ENCODE data around the gene LY9. TPM values are rescaled to one million over a fixed set of nuclear protein-coding genes. Genes with fewer than 3 reads are reported as not detected.

Gene LY9
- total RNA-seq, 2 donors from 2014 or later: not detected

- H3K4me1 Mint-ChIP-seq: no peaks in the 10 kb centered on the region
- Histone ChIP-seq H3K36me3 (ENCODE audit: control insufficient read depth, insufficient read depth, low read length) (no peaks in the 10 kb centered on the region), H3K4me3 (ENCODE audit: low read length) (no peak overlapping the region), H3K4me1 (ENCODE audit: control insufficient read depth, insufficient read depth, low read length) (no peaks in the 10 kb centered on the region), H3K27me3 (ENCODE audit: control insufficient read depth, insufficient read depth, low read length, poor library complexity, severe bottlenecking) (no peaks in the 10 kb centered on the region), H3K9ac (ENCODE audit: extremely low read depth, low read length, poor library complexity, severe bottlenecking) (no peak overlapping the region), H3K27ac (ENCODE audit: low read depth, low read length) (no peak overlapping the region), H3K9me3 (ENCODE audit: control insufficient read depth, low read length) (peaks cover 8% of the 10 kb centered on the region)
- no peaks in the 10 kb centered on the region for H3K36me3 Mint-ChIP-seq (ENCODE audit: low read depth)
- 57 to 92% methylated on average over 2 to 3 of the region's 3 CpGs for WGBS, 2 experiments (ENCODE audit: insufficient coverage in 1 of 2, insufficient read length in 1 of 2)
- TF ChIP-seq CTCF (conservative IDR thresholded peaks at IDR 0.05): no peak
- no peak overlapping the region for H3K27ac Mint-ChIP-seq
- no peaks in the 10 kb centered on the region for H3K27me3 Mint-ChIP-seq (ENCODE audit: insufficient read depth)
- H3K9me3 Mint-ChIP-seq: no peaks in the 10 kb centered on the region
- no peak for DNase-seq
- no peak overlapping the region for H3K4me3 Mint-ChIP-seq
These were observed 1.3 kb downstream of the LY9 start for GRCh38 chr1:160797271-160797709.

GRCh38 chr1:160797861-160798273, 1.9 kb downstream of the LY9 start:
- no peak overlapping the region for H3K9ac ChIP-seq (ENCODE audit: extremely low read depth, low read length, poor library complexity, severe bottlenecking)
- no peaks in the 10 kb centered on the region for H3K27me3 ChIP-seq (ENCODE audit: control insufficient read depth, insufficient read depth, low read length, poor library complexity, severe bottlenecking)
- no peak for TF ChIP-seq CTCF (conservative IDR thresholded peaks at IDR 0.05)
- H3K4me3 ChIP-seq (ENCODE audit: low read length): no peak overlapping the region
- no peak overlapping the region for H3K4me3 Mint-ChIP-seq
- no peak overlapping the region for H3K27ac ChIP-seq (ENCODE audit: low read depth, low read length)
- no peaks in the 10 kb centered on the region for H3K4me1 ChIP-seq (ENCODE audit: control insufficient read depth, insufficient read depth, low read length)
- no peak for DNase-seq
- H3K27ac Mint-ChIP-seq: no peak overlapping the region
- no peaks in the 10 kb centered on the region for H3K36me3 ChIP-seq (ENCODE audit: control insufficient read depth, insufficient read depth, low read length)
- H3K27me3 Mint-ChIP-seq (ENCODE audit: insufficient read depth): no peaks in the 10 kb centered on the region
- no peaks in the 10 kb centered on the region for H3K9me3 Mint-ChIP-seq
- 58 to 89% methylated on average over 2 to 3 of the region's 4 CpGs for WGBS, 2 experiments (ENCODE audit: insufficient coverage in 1 of 2, insufficient read length in 1 of 2)
- no peaks in the 10 kb centered on the region for H3K36me3 Mint-ChIP-seq (ENCODE audit: low read depth)
- peaks cover 8% of the 10 kb centered on the region for H3K9me3 ChIP-seq (ENCODE audit: control insufficient read depth, low read length)
- H3K4me1 Mint-ChIP-seq: no peaks in the 10 kb centered on the region

- Mint-ChIP-seq H3K4me1 (no peaks in the 10 kb centered on the region), H3K27ac (no peak overlapping the region), H3K27me3 (ENCODE audit: insufficient read depth) (no peaks in the 10 kb centered on the region), H3K36me3 (ENCODE audit: low read depth) (no peaks in the 10 kb centered on the region), H3K9me3 (no peaks in the 10 kb centered on the region), H3K4me3 (no peak overlapping the region)
- no peak for DNase-seq
- Histone ChIP-seq H3K36me3 (ENCODE audit: control insufficient read depth, insufficient read depth, low read length) (no peaks in the 10 kb centered on the region), H3K4me3 (ENCODE audit: low read length) (no peak overlapping the region), H3K9me3 (ENCODE audit: control insufficient read depth, low read length) (peaks cover 8% of the 10 kb centered on the region), H3K9ac (ENCODE audit: extremely low read depth, low read length, poor library complexity, severe bottlenecking) (no peak overlapping the region), H3K27ac (ENCODE audit: low read depth, low read length) (no peak overlapping the region), H3K27me3 (ENCODE audit: control insufficient read depth, insufficient read depth, low read length, poor library complexity, severe bottlenecking) (no peaks in the 10 kb centered on the region), H3K4me1 (ENCODE audit: control insufficient read depth, insufficient read depth, low read length) (no peaks in the 10 kb centered on the region)
- 95 to 100% methylated on average over 1 to 2 of the region's 2 CpGs for WGBS, 2 experiments (ENCODE audit: insufficient coverage in 1 of 2, insufficient read length in 1 of 2)
- TF ChIP-seq CTCF (conservative IDR thresholded peaks at IDR 0.05): no peak
These were observed 2.5 kb downstream of the LY9 start for GRCh38 chr1:160798439-160798838.

Data from endodermal cell (in vitro differentiated cells).